HepG2 (cell line): ENCODE results near the gene CD9. TPM values are rescaled to one million over a fixed set of nuclear protein-coding genes. Genes with fewer than 3 reads are reported as not detected.
A peak's percentile ranks its signal among the peaks of the same experiment; 100 is the strongest.

Experiments used
- AKNA ChIP-seq: sonication (generic); formaldehyde crosslinking; IDR thresholded peaks from 2 replicates; pipeline ENCODE4 v1.4.0; 2020; ENCODE audit warnings: missing genetic modification reagents, borderline replicate concordance
- DNMT1 ChIP-seq: sonication (generic); formaldehyde crosslinking; IDR thresholded peaks from 2 replicates; pipeline ENCODE4 v1.5.1; 2020; ENCODE audit warnings: mild to moderate bottlenecking, missing genetic modification reagents
- KLF15 ChIP-seq: sonication (generic); formaldehyde crosslinking; IDR thresholded peaks from 2 replicates; pipeline ENCODE4 v1.8.1; 2023; ENCODE audit warnings: borderline replicate concordance, mild to moderate bottlenecking, inconsistent platforms, missing genetic modification reagents, mixed read lengths
- NR3C1 ChIP-seq: sonication (generic); formaldehyde crosslinking; IDR thresholded peaks from 2 replicates; pipeline ENCODE4 v1.4.0; 2020; ENCODE audit warnings: missing genetic modification reagents
- RBM22 ChIP-seq: fragments of 200-400 bp; formaldehyde crosslinking; optimal IDR thresholded peaks from 2 replicates; pipeline ENCODE3; 2017; ENCODE audit warnings: mild to moderate bottlenecking, low read length, moderate library complexity
- SKIL ChIP-seq: sonication (generic); formaldehyde crosslinking; IDR thresholded peaks from 2 replicates; pipeline ENCODE4 v1.8.0; 2022; ENCODE audit warnings: missing genetic modification reagents, mild to moderate bottlenecking, moderate library complexity, borderline replicate concordance
- SP1 ChIP-seq, 2 experiments: fragments of 450-650 bp in 1 of 2; sonication (generic) in 1 of 2; formaldehyde crosslinking in 1 of 2; IDR thresholded peaks; 2 replicates each; pipeline versions ENCODE4 v1.4.0 to v1.6.1; 2016 to 2020; ENCODE audit warnings: missing genetic modification reagents in 1 of 2
- SP5 ChIP-seq: IDR thresholded peaks from 2 replicates; pipeline ENCODE4 v1.6.1; 2016; ENCODE audit warnings: low read depth, borderline replicate concordance
- TAF1 ChIP-seq: sonication (generic); formaldehyde crosslinking; IDR thresholded peaks from 2 replicates; pipeline ENCODE4 v1.4.0; 2020; ENCODE audit warnings: missing genetic modification reagents
- ZFP62 ChIP-seq: sonication (generic); formaldehyde crosslinking; IDR thresholded peaks from 2 replicates; pipeline ENCODE4 v1.4.0; 2020; ENCODE audit warnings: missing genetic modification reagents
- ZNF136 ChIP-seq: sonication (generic); formaldehyde crosslinking; IDR thresholded peaks from 2 replicates; pipeline ENCODE4 v1.8.1; 2022; ENCODE audit warnings: low read depth, mild to moderate bottlenecking, moderate library complexity, missing genetic modification reagents
- ZNF33B ChIP-seq: sonication (generic); formaldehyde crosslinking; IDR thresholded peaks from 2 replicates; pipeline ENCODE4 v1.5.1; 2020; ENCODE audit warnings: mild to moderate bottlenecking, missing genetic modification reagents
- ZNF441 ChIP-seq: sonication (generic); formaldehyde crosslinking; IDR thresholded peaks from 2 replicates; pipeline ENCODE4 v1.7.0; 2021; ENCODE audit warnings: missing genetic modification reagents, borderline replicate concordance
- ZNF547 ChIP-seq: sonication (generic); formaldehyde crosslinking; IDR thresholded peaks from 2 replicates; pipeline ENCODE4 v1.5.1; 2020; ENCODE audit warnings: mild to moderate bottlenecking, missing genetic modification reagents
- ZNF550 ChIP-seq: sonication (generic); formaldehyde crosslinking; IDR thresholded peaks from 2 replicates; pipeline ENCODE4 v1.4.0; 2020; ENCODE audit warnings: mild to moderate bottlenecking, missing genetic modification reagents, borderline replicate concordance
- ZSCAN25 ChIP-seq: sonication (generic); formaldehyde crosslinking; IDR thresholded peaks from 2 replicates; pipeline ENCODE4 v1.8.0; 2022; ENCODE audit warnings: mild to moderate bottlenecking, missing genetic modification reagents
- polyA plus RNA-seq, 8 experiments: library from polyadenylated mRNA; depleted of rRNA in 3 of 8; stranded (reverse) in 7 of 8; unstranded in 1 of 8; fragments of >200 nt; fragmentation: Illumina TruSeq in 4 of 8; extraction: Trizol in 4 of 8; gene quantifications; 2 replicates each; pipeline versions ENCODE4 v1.2.1 to v1.2.3, GENCODE V29; 2011 to 2016; ENCODE audit warnings: low read depth in 4 of 8, missing spikeins in 1 of 8, mixed read lengths in 1 of 8; ENCODE audit not compliant: insufficient read depth in 1 of 8
- total RNA-seq, 5 experiments: library from RNA; depleted of rRNA; stranded (reverse); fragments of >200 nt; fragmentation: Illumina TruSeq; extraction: Trizol; gene quantifications; 2 replicates each; pipeline ENCODE4 v1.2.3, GENCODE V29; 2016; ENCODE audit warnings: low read depth in 1 of 5
- TF ChIP-seq, protein P1 (sequence below), 2 experiments: fragments of 450-650 bp in 1 of 2; sonication (generic) in 1 of 2; formaldehyde crosslinking; IDR thresholded peaks; 2 replicates each; pipeline versions ENCODE4 v1.5.0 to v1.8.0; 2020 to 2022; ENCODE audit warnings: mild to moderate bottlenecking in 1 of 2, missing genetic modification reagents in 1 of 2

CD9 gene
- total and polyA plus RNA-seq, 2 of the 13 experiments (the other 11 are each of a cell fraction or from before 2014, with no cell fraction given), result 5.8 to 38.3 TPM

GRCh38 chr12:6230321-6231110, 30.3 kb downstream of the CD9 start (continued):
- TF ChIP-seq AKNA, result no peak
- no peak for TF ChIP-seq SP1 (IDR thresholded peaks at IDR 0.05)
- TF ChIP-seq SP1 (CRISPR knock-in tag; IDR thresholded peaks at IDR 0.05), result peak; percentile 65
- TF ChIP-seq ZNF441 (CRISPR knock-in tag), result no peak
- no peak for TF ChIP-seq ZFP62
- TF ChIP-seq, protein P1, sequence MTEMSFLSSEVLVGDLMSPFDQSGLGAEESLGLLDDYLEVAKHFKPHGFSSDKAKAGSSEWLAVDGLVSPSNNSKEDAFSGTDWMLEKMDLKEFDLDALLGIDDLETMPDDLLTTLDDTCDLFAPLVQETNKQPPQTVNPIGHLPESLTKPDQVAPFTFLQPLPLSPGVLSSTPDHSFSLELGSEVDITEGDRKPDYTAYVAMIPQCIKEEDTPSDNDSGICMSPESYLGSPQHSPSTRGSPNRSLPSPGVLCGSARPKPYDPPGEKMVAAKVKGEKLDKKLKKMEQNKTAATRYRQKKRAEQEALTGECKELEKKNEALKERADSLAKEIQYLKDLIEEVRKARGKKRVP (CRISPR knock-in tag; IDR thresholded peaks at IDR 0.05), result peak in 1 of 2 experiments; percentile 43; a peak in 1 of 4 replicates
- TF ChIP-seq ZNF136 (CRISPR knock-in tag), result no peak
- no peak for TF ChIP-seq KLF15 (CRISPR knock-in tag)
- no peak for TF ChIP-seq ZNF547 (CRISPR knock-in tag)
- no peak for TF ChIP-seq ZNF33B
- no peak for TF ChIP-seq DNMT1 (CRISPR knock-in tag)
- TF ChIP-seq SP5 (CRISPR knock-in tag), result no peak
- no peak for TF ChIP-seq RBM22
- peak; percentile 49; the same call in 1 of the 2 replicates for TF ChIP-seq TAF1 (CRISPR knock-in tag)
- TF ChIP-seq NR3C1, result no peak
- TF ChIP-seq ZNF550 (CRISPR knock-in tag), result no peak
- peak; percentile 91 for TF ChIP-seq ZSCAN25 (CRISPR knock-in tag)
- peak; percentile 52; the same call in 1 of the 2 replicates for TF ChIP-seq SKIL (CRISPR knock-in tag)
